Lung (tissue), 12 donors: ENCODE results near the gene B4GALT5. TPM values are rescaled to one million over a fixed set of nuclear protein-coding genes. Genes with fewer than 3 reads are reported as not detected.

ENCODE experiments used
- ATAC-seq: fragments of 200-7000 bp; cut with Tn5 transposase; one replicate; pipeline ENCODE4 v1.9.1; 2020; ENCODE audit warnings: moderate number of reproducible peaks; ENCODE audit not compliant: insufficient read depth, low FRiP score
- DNase-seq, 3 donors: peaks; one replicate each; pipeline ENCODE4 v3.0.0-alpha.2; 2013 to 2017
- H3K27ac ChIP-seq, 2 donors: one replicate each; pipeline ENCODE4 v1.5.1; 2013; ENCODE audit warnings: mild to moderate bottlenecking in 2 of 2, moderate library complexity in 2 of 2, control low read depth in 1 of 2, inconsistent platforms in 1 of 2, low read depth in 1 of 2, low read length in 1 of 2
- H3K27me3 ChIP-seq, 3 donors: one replicate each; pipeline ENCODE4 v1.5.1; 2013; ENCODE audit warnings: low read length in 2 of 3; ENCODE audit not compliant: control insufficient read depth in 3 of 3, insufficient read depth in 3 of 3
- H3K36me3 ChIP-seq, 4 donors: one replicate each; pipeline ENCODE4 v1.5.1; 2013; ENCODE audit warnings: low read length in 4 of 4, mild to moderate bottlenecking in 1 of 4, moderate library complexity in 1 of 4; ENCODE audit not compliant: control insufficient read depth in 4 of 4, insufficient read depth in 4 of 4
- H3K4me1 ChIP-seq, 5 donors: one replicate each; pipeline ENCODE4 v1.5.1; 2013; ENCODE audit warnings: low read length in 5 of 5, mild to moderate bottlenecking in 2 of 5, moderate library complexity in 1 of 5; ENCODE audit not compliant: control insufficient read depth in 5 of 5, insufficient read depth in 5 of 5
- H3K4me3 ChIP-seq: one replicate; pipeline ENCODE4 v1.5.1; 2013; ENCODE audit warnings: mild to moderate bottlenecking, control low read depth, moderate library complexity
- H3K9ac ChIP-seq, 2 donors: one replicate each; pipeline ENCODE4 v1.5.1; 2013; ENCODE audit warnings: low read length in 2 of 2, control low read depth in 1 of 2; ENCODE audit not compliant: insufficient read depth in 1 of 2
- H3K9me3 ChIP-seq, 4 donors: one replicate each; pipeline ENCODE4 v1.5.1; 2013; ENCODE audit warnings: low read length in 3 of 4, mild to moderate bottlenecking in 1 of 4, moderate library complexity in 1 of 4; ENCODE audit not compliant: control insufficient read depth in 4 of 4, insufficient read depth in 3 of 4
- WGBS, 2 donors: extraction: QIAGEN DNeasy Blood & Tissue Kit; methylation state at CpG; one replicate each; pipeline ENCODE4 v1.1.7; 2013; 5-methylcytosine and 5-hydroxymethylcytosine counted together
- polyA plus RNA-seq, 2 donors: library from polyadenylated mRNA; stranded (reverse); fragments of 200-250 nt; gene quantifications; one replicate each; pipeline ENCODE4 v1.2.1, GENCODE V29; 2013
- total RNA-seq, 2 donors: library from RNA; depleted of rRNA in 1 of 2; stranded (reverse); fragments of >200 nt in 1 of 2; gene quantifications; one replicate each; pipeline ENCODE4 v1.2.1, GENCODE V29; 2014 to 2021
- TF ChIP-seq, protein P1 (sequence below): IDR thresholded peaks from 2 replicates; pipeline ENCODE4 v1.5.1; 2012; ENCODE audit warnings: mild to moderate bottlenecking; ENCODE audit errors: control extremely low read depth, extremely low read depth
- donor health status: control.
- donor health status: control.
- donor health status: Bipolar disorder and iron deficiency.
- donor health status: healthy.
- donor health status: DM: yes; HTN: yes; CAD: no.

The B4GALT5 gene
- total and polyA plus RNA-seq, 4 donors, result 13.9 to 56.7 (median 41.9) TPM

DNA sequence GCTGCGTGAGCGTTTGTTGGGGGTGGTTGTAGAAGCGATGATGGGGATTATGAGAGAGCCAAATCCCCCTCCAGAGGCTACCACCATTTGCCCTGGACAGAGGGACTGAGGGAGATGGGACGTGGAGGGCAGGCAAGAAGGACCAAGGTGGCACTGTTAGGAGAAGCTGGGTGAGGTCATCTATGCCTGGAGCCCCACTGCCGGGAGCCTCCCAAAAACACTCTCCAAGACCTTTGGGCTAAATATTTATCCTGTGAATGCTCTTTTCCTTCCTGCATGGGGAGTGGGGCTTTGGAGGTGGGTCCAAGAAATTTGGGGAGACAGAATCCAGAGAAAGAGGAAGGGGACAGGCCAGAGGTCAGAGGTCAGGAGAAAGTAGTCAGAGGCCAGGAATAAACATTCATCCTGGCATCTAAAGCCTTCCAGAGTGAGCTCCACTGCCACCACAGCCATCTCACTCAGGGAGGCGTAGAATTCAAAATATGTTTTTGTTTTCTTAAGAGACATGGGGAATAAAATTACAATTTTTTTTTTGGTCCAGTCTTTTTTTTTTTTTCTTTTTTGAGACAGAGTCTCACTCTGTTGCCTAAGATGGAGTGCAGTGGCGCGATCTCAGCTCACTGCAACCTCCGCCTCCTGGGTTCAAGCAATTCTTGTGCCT lies 128.0 kb downstream of the B4GALT5 start:
- DNase-seq (no peak), ATAC-seq (no peak)
- Histone ChIP-seq H3K9me3 (peaks cover 0 to 5% (median 0%) of the 10 kb centered on the region in 4 donors), H3K4me3 (no peak overlapping the region), H3K27me3 (no peaks in the 10 kb centered on the region), H3K36me3 (no peaks in the 10 kb centered on the region), H3K27ac (no peak overlapping the region), H3K9ac (no peak overlapping the region), H3K4me1 (peaks cover 0 to 15% (median 6%) of the 10 kb centered on the region in 5 donors)
- TF ChIP-seq, protein P1, sequence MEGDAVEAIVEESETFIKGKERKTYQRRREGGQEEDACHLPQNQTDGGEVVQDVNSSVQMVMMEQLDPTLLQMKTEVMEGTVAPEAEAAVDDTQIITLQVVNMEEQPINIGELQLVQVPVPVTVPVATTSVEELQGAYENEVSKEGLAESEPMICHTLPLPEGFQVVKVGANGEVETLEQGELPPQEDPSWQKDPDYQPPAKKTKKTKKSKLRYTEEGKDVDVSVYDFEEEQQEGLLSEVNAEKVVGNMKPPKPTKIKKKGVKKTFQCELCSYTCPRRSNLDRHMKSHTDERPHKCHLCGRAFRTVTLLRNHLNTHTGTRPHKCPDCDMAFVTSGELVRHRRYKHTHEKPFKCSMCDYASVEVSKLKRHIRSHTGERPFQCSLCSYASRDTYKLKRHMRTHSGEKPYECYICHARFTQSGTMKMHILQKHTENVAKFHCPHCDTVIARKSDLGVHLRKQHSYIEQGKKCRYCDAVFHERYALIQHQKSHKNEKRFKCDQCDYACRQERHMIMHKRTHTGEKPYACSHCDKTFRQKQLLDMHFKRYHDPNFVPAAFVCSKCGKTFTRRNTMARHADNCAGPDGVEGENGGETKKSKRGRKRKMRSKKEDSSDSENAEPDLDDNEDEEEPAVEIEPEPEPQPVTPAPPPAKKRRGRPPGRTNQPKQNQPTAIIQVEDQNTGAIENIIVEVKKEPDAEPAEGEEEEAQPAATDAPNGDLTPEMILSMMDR, result no peak
- 90 to 94% methylated on average over 9 of the region's 9 CpGs for WGBS, 2 donors

DNA sequence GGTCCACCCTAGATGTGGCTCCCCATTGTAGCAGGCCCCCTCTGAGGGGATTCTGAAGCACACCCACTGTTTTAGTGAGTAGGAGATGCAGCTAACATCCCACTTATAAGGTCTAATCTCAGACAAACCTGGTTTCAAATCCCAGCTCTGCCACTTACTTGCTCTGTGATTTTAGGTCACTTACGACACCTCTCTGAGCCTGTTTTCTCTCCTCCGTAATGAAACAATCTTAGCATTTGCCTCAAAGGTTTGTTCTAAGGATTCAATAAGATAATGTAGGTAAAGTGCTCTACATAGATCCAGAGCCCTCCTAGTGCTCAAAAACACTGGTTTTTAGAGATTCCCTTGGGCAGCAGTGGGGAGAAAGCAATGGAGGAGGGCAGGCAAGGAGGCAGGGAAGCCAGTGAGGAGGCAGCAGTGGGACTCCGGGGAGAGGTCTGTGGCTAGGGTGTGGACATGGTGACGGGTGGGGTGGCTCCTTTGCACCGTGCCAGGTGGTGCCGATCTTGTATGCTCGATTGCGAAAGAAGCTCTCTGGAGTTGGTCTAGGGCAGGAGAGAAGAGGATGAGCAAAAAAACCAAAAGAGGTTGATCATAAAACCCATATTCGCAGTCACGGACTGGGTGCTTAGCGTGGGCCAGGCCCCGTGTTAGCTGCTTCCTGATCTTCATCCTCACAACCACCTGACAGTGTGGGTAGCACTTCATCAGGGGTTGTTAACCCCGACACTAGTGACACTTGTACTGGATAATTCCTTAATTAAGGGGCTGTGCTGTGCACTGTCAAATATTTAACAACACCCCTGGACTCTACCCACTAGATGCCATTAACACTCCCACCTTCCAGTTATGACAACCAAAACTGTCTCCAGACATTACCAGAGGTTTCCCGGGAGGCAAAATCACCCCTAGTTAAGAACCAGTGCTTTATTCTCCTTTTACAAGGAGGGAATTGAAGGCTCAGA lies 129.0 kb downstream of the B4GALT5 start:
- Histone ChIP-seq H3K9ac (no peak overlapping the region), H3K27me3 (no peaks in the 10 kb centered on the region), H3K36me3 (no peaks in the 10 kb centered on the region), H3K4me1 (peaks cover 0 to 22% (median 8%) of the 10 kb centered on the region in 5 donors), H3K9me3 (peaks cover 0 to 5% (median 0%) of the 10 kb centered on the region in 4 donors), H3K4me3 (no peak overlapping the region), H3K27ac (no peak overlapping the region)
- no peak for ATAC-seq
- TF ChIP-seq, protein P1, result no peak
- no peak for DNase-seq
- 66% methylated on average over 14 of the region's 14 CpGs for WGBS, 2 donors

DNA sequence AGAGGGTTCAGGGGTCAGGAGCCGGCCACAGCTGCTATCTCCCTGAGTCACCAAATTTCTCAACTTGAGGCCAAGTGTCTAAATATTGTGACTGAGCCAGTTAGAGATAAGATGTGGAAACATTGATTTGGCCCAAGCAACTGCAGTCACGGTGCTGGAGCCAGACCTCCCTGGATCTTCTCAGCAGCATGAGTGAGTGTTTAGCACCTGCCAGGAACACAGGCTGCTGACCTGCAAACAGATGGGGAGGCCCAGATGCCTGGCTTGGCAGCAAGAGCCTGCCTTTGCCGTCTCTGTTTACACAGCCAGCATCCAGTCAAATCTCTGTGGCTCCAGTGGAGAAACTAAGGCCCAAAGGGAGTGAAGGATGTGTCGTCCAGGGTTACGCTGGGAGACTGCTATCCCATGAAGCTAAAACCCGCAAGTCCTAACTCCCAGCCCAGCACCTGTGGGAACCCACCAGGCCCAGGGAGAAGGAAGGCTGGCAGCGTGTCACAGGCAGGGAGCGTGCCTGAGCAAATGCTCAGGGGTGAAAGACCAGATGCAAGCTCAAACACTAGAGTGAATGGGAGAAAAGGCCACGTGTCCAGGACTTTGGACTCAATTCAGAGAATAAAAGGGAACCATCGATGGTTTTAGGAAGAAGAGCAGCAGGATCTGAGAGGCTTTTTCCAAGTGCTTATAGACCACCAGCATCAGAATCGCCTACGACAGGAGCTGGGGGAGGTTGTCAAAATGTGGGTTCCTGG lies 129.8 kb downstream of the B4GALT5 start:
- TF ChIP-seq, protein P1, result no peak
- no peaks in the 10 kb centered on the region for H3K27me3 ChIP-seq
- H3K9ac ChIP-seq, result no peak overlapping the region
- H3K4me1 ChIP-seq, result peaks cover 0 to 22% (median 9%) of the 10 kb centered on the region in 5 donors
- no peaks in the 10 kb centered on the region for H3K36me3 ChIP-seq
- DNase-seq (peak; percentile 56 to 75 (median 66)), ATAC-seq (peak; percentile 85)
- peak overlapping the region; percentile 8 to 37 for H3K27ac ChIP-seq
- H3K4me3 ChIP-seq, result no peak overlapping the region
- 47 to 67% methylated on average over 12 of the region's 12 CpGs for WGBS, 2 donors
- peaks cover 0 to 5% (median 0%) of the 10 kb centered on the region in 4 donors for H3K9me3 ChIP-seq
